ENCODE data around the gene NR2C1. TPM values are rescaled to one million over a fixed set of nuclear protein-coding genes. Genes with fewer than 3 reads are reported as not detected.

The NR2C1 gene
- total RNA-seq, 6 donors from 2014 or later: 23.7 to 173 (median 41.8) TPM

GRCh38 chr12:95060951-95061350 lies 12.5 kb downstream of the NR2C1 start:
- Histone ChIP-seq H3K27ac (no peak overlapping the region), H3K4me3 (no peak overlapping the region), H3K27me3 (no peaks in the 10 kb centered on the region), H3K36me3 (peaks cover 19 to 89% (median 54%) of the 10 kb centered on the region in 4 donors), H3K9me3 (no peaks in the 10 kb centered on the region), H3K4me1 (peaks cover 0 to 3% (median 0%) of the 10 kb centered on the region in 4 donors)
- no peak for TF ChIP-seq CTCF (IDR thresholded peaks at IDR 0.05)
- TF ChIP-seq POLR2AphosphoS5 (IDR thresholded peaks at IDR 0.05): no peak
- TF ChIP-seq POLR2A (IDR thresholded peaks at IDR 0.05): no peak
- TF ChIP-seq EP300 (IDR thresholded peaks at IDR 0.05): no peak
- ATAC-seq (ENCODE audit: low FRiP score in 2 of 2) (no peak), DNase-seq (no peak)
- WGBS, 2 donors: 89 to 94% methylated on average over 1 of the region's 1 CpG

- no peak for TF ChIP-seq CTCF (IDR thresholded peaks at IDR 0.05)
- TF ChIP-seq EP300 (IDR thresholded peaks at IDR 0.05): no peak
- TF ChIP-seq POLR2AphosphoS5 (IDR thresholded peaks at IDR 0.05): no peak
- TF ChIP-seq POLR2A (IDR thresholded peaks at IDR 0.05): no peak
- DNase-seq (no peak), ATAC-seq (ENCODE audit: low FRiP score in 2 of 2) (no peak)
- no peaks in the 10 kb centered on the region for H3K27me3 ChIP-seq
- H3K4me3 ChIP-seq: no peak overlapping the region
- peaks cover 19 to 90% (median 52%) of the 10 kb centered on the region in 4 donors for H3K36me3 ChIP-seq
- peaks cover 0 to 6% (median 2%) of the 10 kb centered on the region in 4 donors for H3K4me1 ChIP-seq
- WGBS, 2 donors: 86 to 90% methylated on average over 4 of the region's 4 CpGs
- H3K9me3 ChIP-seq: no peaks in the 10 kb centered on the region
- no peak overlapping the region for H3K27ac ChIP-seq
These were observed 13.4 kb downstream of the NR2C1 start for GRCh38 chr12:95059984-95060383.

- H3K27ac ChIP-seq: peak overlapping the region in 1 of 4 donors; percentile 30
- TF ChIP-seq CTCF (IDR thresholded peaks at IDR 0.05) (no peak), EP300 (IDR thresholded peaks at IDR 0.05) (no peak), POLR2AphosphoS5 (IDR thresholded peaks at IDR 0.05) (no peak), POLR2A (IDR thresholded peaks at IDR 0.05) (no peak)
- no peak for DNase-seq
- no peak for ATAC-seq (ENCODE audit: low FRiP score in 2 of 2)
- H3K27me3 ChIP-seq: no peaks in the 10 kb centered on the region
- no peaks in the 10 kb centered on the region for H3K9me3 ChIP-seq
- H3K4me1 ChIP-seq: peaks cover 0 to 7% (median 2%) of the 10 kb centered on the region in 4 donors
- peaks cover 22 to 90% (median 40%) of the 10 kb centered on the region in 4 donors for H3K36me3 ChIP-seq
- H3K4me3 ChIP-seq: no peak overlapping the region
- WGBS, 2 donors: 97 to 99% methylated on average over 3 of the region's 3 CpGs
These were observed 16.0 kb downstream of the NR2C1 start for GRCh38 chr12:95057424-95057823.

GRCh38 chr12:95055057-95055456 lies 18.4 kb downstream of the NR2C1 start:
- DNase-seq (no peak), ATAC-seq (ENCODE audit: low FRiP score in 2 of 2) (no peak)
- TF ChIP-seq POLR2AphosphoS5 (IDR thresholded peaks at IDR 0.05) (no peak), EP300 (IDR thresholded peaks at IDR 0.05) (no peak), POLR2A (IDR thresholded peaks at IDR 0.05) (no peak), CTCF (IDR thresholded peaks at IDR 0.05) (no peak)
- Histone ChIP-seq H3K36me3 (peaks cover 13 to 90% (median 24%) of the 10 kb centered on the region in 4 donors), H3K27ac (no peak overlapping the region), H3K4me3 (no peak overlapping the region), H3K27me3 (no peaks in the 10 kb centered on the region), H3K9me3 (no peaks in the 10 kb centered on the region), H3K4me1 (peaks cover 0 to 7% (median 2%) of the 10 kb centered on the region in 4 donors)
- 69 to 74% methylated on average over 2 of the region's 2 CpGs for WGBS, 2 donors

GRCh38 chr12:95054206-95054605 lies 19.2 kb downstream of the NR2C1 start:
- DNase-seq: no peak
- H3K36me3 ChIP-seq: peaks cover 13 to 88% (median 23%) of the 10 kb centered on the region in 4 donors

More at GRCh38 chr12:95054206-95054605, 19.2 kb downstream of the NR2C1 start:
- peaks cover 0 to 7% (median 2%) of the 10 kb centered on the region in 4 donors for H3K4me1 ChIP-seq
- no peak overlapping the region for H3K4me3 ChIP-seq
- ATAC-seq (ENCODE audit: low FRiP score in 2 of 2): no peak
- no peaks in the 10 kb centered on the region for H3K9me3 ChIP-seq
- peak overlapping the region in 1 of 4 donors; percentile 5 for H3K27ac ChIP-seq
- no peaks in the 10 kb centered on the region for H3K27me3 ChIP-seq
- TF ChIP-seq POLR2AphosphoS5 (IDR thresholded peaks at IDR 0.05) (no peak), POLR2A (IDR thresholded peaks at IDR 0.05) (no peak), CTCF (IDR thresholded peaks at IDR 0.05) (no peak)
- WGBS, 2 donors: 62 to 78% methylated on average over 2 of the region's 2 CpGs
